ENCODE data around the gene MED9.

- TF ChIP-seq, protein P1, sequence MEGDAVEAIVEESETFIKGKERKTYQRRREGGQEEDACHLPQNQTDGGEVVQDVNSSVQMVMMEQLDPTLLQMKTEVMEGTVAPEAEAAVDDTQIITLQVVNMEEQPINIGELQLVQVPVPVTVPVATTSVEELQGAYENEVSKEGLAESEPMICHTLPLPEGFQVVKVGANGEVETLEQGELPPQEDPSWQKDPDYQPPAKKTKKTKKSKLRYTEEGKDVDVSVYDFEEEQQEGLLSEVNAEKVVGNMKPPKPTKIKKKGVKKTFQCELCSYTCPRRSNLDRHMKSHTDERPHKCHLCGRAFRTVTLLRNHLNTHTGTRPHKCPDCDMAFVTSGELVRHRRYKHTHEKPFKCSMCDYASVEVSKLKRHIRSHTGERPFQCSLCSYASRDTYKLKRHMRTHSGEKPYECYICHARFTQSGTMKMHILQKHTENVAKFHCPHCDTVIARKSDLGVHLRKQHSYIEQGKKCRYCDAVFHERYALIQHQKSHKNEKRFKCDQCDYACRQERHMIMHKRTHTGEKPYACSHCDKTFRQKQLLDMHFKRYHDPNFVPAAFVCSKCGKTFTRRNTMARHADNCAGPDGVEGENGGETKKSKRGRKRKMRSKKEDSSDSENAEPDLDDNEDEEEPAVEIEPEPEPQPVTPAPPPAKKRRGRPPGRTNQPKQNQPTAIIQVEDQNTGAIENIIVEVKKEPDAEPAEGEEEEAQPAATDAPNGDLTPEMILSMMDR (IDR thresholded peaks at IDR 0.05; ENCODE audit: insufficient read depth, low read length, poor library complexity, severe bottlenecking), result no peak
- TF ChIP-seq EZH2phosphoT487 (conservative IDR thresholded peaks at IDR 0.05; ENCODE audit: low read length), result no peak
These were observed 36.8 kb downstream of the MED9 start for GRCh38 chr17:17513626-17514025.

Data from SU-DHL-6 (cell line).